ENCODE results near the gene SNX22.
A peak's percentile ranks its signal among the peaks of the same experiment; 100 is the strongest.
"Not testable (repeated sequence)": the region's sequence is repeated elsewhere in the genome, so short reads cannot be mapped to it uniquely, and the experiment has no call there.

Gene SNX22
- total RNA-seq = 0.30 to 1.1 (median 0.67) reads per million in 9 experiments

- Mint-ChIP-seq H3K27ac (no peak within 1 kb of the TSS), H3K36me3 (ENCODE audit: insufficient read depth) (peaks cover 39% of the 10 kb centered on the region), H3K4me3 (peak within 1 kb of the TSS; percentile 69 to 70), H3K4me1 (ENCODE audit: low read depth in 2 of 2) (peaks cover 20 to 27% of the 10 kb centered on the region in 2 donors), H3K27me3 (peaks cover 8 to 21% of the 10 kb centered on the region in 2 donors), H3K9me3 (no peaks in the 10 kb centered on the region)
- ATAC-seq (replicated peaks) = peak; percentile 35
- peak in 2 of 3 experiments; percentile 23 for DNase-seq
Measured at GRCh38 chr15:64151727-64152506, at the start of gene SNX22. Gene SNX22, plus strand, starts transcription at chr15:64151731. Its CDS starts 45 bp downstream, at chr15:64151776.

DNA sequence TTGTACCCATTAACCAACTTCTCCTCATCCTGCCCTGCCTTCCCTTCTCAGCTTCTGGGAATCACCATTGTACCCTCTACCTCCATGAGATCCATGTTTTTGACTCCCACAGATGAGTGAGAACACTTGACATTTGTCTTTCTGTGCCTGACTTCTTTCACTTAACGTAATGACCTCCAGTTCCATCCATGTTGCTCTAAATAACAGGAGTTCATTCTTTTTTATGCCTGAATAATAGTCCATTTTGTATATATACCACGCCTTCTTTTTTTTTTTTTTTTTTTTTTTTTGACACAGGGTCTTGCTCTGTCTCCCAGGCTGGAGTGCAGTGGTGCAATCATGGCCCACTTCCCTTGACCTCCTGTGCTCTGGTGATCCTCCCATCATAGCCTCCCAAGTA, 49.0 kb upstream of the SNX22 start:
- H3K9me3 Mint-ChIP-seq = no peaks in the 10 kb centered on the region
- DNase-seq = no peak
- no peak for ATAC-seq (replicated peaks)
- no peak overlapping the region for H3K27ac Mint-ChIP-seq
- H3K4me1 Mint-ChIP-seq (ENCODE audit: low read depth in 2 of 2) = peaks cover 19 to 48% of the 10 kb centered on the region in 2 donors
- peaks cover 12% of the 10 kb centered on the region for H3K36me3 Mint-ChIP-seq (ENCODE audit: insufficient read depth)
- no peak overlapping the region for H3K4me3 Mint-ChIP-seq
- H3K27me3 Mint-ChIP-seq = no peaks in the 10 kb centered on the region

DNA sequence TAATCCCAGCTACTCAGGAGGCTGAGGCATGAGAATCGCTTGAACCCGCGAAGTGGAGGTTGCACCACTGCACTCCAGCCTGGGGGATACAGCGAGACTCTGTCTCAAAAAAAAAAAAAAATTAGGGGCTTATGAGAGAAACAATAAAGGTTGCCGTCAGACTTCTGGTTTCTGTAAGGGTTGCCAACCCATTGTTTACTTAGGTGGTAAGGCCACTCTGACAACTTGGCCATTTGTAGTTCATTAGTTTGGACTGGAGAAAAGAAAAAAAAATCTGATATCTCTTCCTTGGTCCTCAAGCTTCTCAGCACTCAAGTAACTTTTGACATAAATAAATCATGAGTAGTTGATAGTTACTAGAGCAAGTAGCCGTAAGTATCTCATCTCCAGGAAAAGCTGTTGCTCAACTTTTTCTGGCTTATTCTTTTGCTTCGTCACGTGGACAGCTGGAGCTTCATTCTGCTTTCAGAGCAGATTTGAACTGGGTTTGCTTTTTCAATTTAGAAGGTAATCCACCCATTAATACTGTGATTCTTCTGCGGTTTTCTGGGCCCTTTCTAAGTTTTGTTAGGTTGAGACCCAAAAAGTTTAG, 46.3 kb upstream of the SNX22 start:
- ATAC-seq (replicated peaks) = no peak
- H3K27ac Mint-ChIP-seq = no peak overlapping the region

DNA sequence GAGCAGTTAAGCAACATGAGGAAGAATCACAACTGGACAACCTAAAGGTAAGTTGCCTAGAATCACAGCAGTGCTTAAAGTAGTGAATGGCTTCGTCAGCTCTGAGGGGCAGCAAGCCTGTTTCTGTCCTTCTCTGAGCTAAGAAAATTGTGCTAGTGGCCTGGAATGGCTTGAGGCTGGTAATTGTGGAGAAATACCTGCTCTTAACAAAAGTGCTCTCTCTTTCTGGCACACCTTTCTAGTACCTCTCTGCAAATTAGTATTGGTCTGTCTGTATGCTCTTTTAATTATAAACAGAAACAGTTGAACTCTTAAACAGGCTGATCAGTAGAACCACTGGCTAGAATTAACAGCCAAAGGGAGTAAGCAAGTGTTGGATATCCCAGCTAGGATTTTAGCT, 44.2 kb upstream of the SNX22 start:
- peaks cover 30 to 47% of the 10 kb centered on the region in 2 donors for H3K4me1 Mint-ChIP-seq (ENCODE audit: low read depth in 2 of 2)
- H3K36me3 Mint-ChIP-seq (ENCODE audit: insufficient read depth) = peaks cover 9% of the 10 kb centered on the region
- no peak for ATAC-seq (replicated peaks)
- no peaks in the 10 kb centered on the region for H3K9me3 Mint-ChIP-seq
- H3K27me3 Mint-ChIP-seq = no peaks in the 10 kb centered on the region
- H3K27ac Mint-ChIP-seq = peak overlapping the region; percentile 3 to 5
- DNase-seq = no peak
- H3K4me3 Mint-ChIP-seq = no peak overlapping the region

More for the DNA sequence above, 46.3 kb upstream of the SNX22 start:
- Mint-ChIP-seq H3K9me3 (no peaks in the 10 kb centered on the region), H3K27me3 (no peaks in the 10 kb centered on the region), H3K4me3 (no peak overlapping the region), H3K36me3 (ENCODE audit: insufficient read depth) (peaks cover 9% of the 10 kb centered on the region), H3K4me1 (ENCODE audit: low read depth in 2 of 2) (peaks cover 23 to 41% of the 10 kb centered on the region in 2 donors)
- no peak for DNase-seq

GRCh38 chr15:64110108-64110701, 41.3 kb upstream of the SNX22 start:
- not testable (repeated sequence) for H3K9me3 Mint-ChIP-seq; H3K27me3 Mint-ChIP-seq; ATAC-seq (replicated peaks); DNase-seq
- H3K4me1 Mint-ChIP-seq (ENCODE audit: low read depth in 2 of 2) = peaks cover 24 to 43% of the 10 kb centered on the region in 2 donors
- H3K27ac Mint-ChIP-seq = peak overlapping the region; percentile 5 to 34
- peaks cover 31% of the 10 kb centered on the region for H3K36me3 Mint-ChIP-seq (ENCODE audit: insufficient read depth)
- H3K4me3 Mint-ChIP-seq = peak overlapping the region in 1 of 2 donors; percentile 7

DNA sequence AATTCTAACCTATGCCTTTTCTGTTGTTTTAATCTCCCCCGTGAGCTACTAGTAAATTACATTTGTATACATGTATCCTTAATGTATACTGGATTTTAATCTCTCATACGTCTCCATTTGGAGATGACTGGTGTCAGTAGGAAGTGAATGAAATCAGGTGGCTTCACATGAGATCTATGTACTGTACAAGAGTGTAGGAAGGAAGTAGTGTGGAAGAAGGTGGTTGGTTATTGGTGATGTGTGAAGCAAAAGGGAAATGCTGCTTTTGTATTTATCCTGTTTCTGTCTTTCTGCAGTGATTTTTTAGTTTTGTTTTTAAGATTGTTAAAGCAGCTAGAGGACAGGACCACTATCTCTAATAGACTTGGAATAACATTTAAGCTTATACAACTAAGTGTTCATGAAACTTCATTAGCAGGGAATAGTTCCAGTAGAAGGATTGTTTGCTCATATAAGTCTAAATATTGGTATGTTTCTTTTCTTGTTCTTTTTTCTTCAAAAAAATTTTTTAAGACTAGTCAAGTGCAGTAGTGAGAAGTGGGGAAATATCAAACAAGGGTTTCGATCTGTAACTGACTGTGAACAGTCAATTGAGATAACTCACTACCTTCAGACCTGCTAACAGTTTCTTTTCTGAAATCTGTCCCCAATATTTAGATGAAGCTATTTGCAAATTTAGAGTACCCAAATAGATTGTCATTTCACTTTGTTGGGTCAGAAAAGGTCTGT, 40.4 kb upstream of the SNX22 start:
- peaks cover 39% of the 10 kb centered on the region for H3K36me3 Mint-ChIP-seq (ENCODE audit: insufficient read depth)
- ATAC-seq (replicated peaks) (peak; percentile 79), DNase-seq (no peak)
- peak overlapping the region; percentile 5 to 34 for H3K27ac Mint-ChIP-seq
- no peaks in the 10 kb centered on the region for H3K9me3 Mint-ChIP-seq
- H3K4me1 Mint-ChIP-seq (ENCODE audit: low read depth in 2 of 2) = peaks cover 24 to 43% of the 10 kb centered on the region in 2 donors
- H3K4me3 Mint-ChIP-seq = peak overlapping the region in 1 of 2 donors; percentile 7
- H3K27me3 Mint-ChIP-seq = no peaks in the 10 kb centered on the region

DNA sequence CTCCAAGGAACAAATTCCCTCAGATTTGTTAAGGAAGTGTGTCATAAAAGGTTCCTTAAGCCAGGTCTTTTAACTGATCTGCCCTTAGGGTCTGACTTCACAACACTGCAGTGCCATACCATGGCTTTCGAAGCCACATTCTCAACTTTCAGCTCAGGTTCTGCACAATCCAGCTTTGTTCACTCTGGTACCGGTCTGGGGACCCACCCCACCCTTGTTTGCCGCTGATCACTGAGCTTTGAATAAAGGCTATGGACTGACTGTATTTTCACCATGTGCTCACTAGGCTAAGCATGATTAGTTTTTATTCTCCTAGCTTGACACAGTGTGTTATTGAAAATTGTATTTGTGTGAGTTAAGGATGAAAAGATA, 39.9 kb upstream of the SNX22 start:
- no peaks in the 10 kb centered on the region for H3K9me3 Mint-ChIP-seq
- H3K27ac Mint-ChIP-seq = no peak overlapping the region
- no peak overlapping the region for H3K4me3 Mint-ChIP-seq
- H3K36me3 Mint-ChIP-seq (ENCODE audit: insufficient read depth) = peaks cover 42% of the 10 kb centered on the region
- ATAC-seq (replicated peaks) (no peak), DNase-seq (no peak)
- no peaks in the 10 kb centered on the region for H3K27me3 Mint-ChIP-seq
- peaks cover 19 to 40% of the 10 kb centered on the region in 2 donors for H3K4me1 Mint-ChIP-seq (ENCODE audit: low read depth in 2 of 2)

- Mint-ChIP-seq H3K4me3 (no peak overlapping the region), H3K9me3 (no peaks in the 10 kb centered on the region), H3K36me3 (ENCODE audit: insufficient read depth) (peaks cover 47% of the 10 kb centered on the region), H3K27ac (peak overlapping the region in 1 of 2 donors; percentile 42), H3K4me1 (ENCODE audit: low read depth in 2 of 2) (peaks cover 19 to 40% of the 10 kb centered on the region in 2 donors), H3K27me3 (no peaks in the 10 kb centered on the region)
- no peak for DNase-seq
- no peak for ATAC-seq (replicated peaks)
Measured at GRCh38 chr15:64112073-64112772, 39.3 kb upstream of the SNX22 start.

GRCh38 chr15:64112904-64113303, 38.6 kb upstream of the SNX22 start:
- H3K4me1 Mint-ChIP-seq (ENCODE audit: low read depth in 2 of 2) = peaks cover 19 to 40% of the 10 kb centered on the region in 2 donors
- no peaks in the 10 kb centered on the region for H3K9me3 Mint-ChIP-seq
- no peak for DNase-seq
- ATAC-seq (replicated peaks) = no peak
- peak overlapping the region in 1 of 2 donors; percentile 42 for H3K27ac Mint-ChIP-seq
- H3K27me3 Mint-ChIP-seq = no peaks in the 10 kb centered on the region
- H3K36me3 Mint-ChIP-seq (ENCODE audit: insufficient read depth) = peaks cover 54% of the 10 kb centered on the region
- H3K4me3 Mint-ChIP-seq = no peak overlapping the region

GRCh38 chr15:64117759-64118487, 33.6 kb upstream of the SNX22 start:
- Mint-ChIP-seq H3K4me3 (no peak overlapping the region), H3K4me1 (ENCODE audit: low read depth in 2 of 2) (peaks cover 3 to 8% of the 10 kb centered on the region in 2 donors), H3K27me3 (no peaks in the 10 kb centered on the region), H3K36me3 (ENCODE audit: insufficient read depth) (peaks cover 94% of the 10 kb centered on the region), H3K9me3 (no peaks in the 10 kb centered on the region), H3K27ac (peak overlapping the region in 1 of 2 donors; percentile 47)
- no peak for ATAC-seq (replicated peaks)
- no peak for DNase-seq

DNA sequence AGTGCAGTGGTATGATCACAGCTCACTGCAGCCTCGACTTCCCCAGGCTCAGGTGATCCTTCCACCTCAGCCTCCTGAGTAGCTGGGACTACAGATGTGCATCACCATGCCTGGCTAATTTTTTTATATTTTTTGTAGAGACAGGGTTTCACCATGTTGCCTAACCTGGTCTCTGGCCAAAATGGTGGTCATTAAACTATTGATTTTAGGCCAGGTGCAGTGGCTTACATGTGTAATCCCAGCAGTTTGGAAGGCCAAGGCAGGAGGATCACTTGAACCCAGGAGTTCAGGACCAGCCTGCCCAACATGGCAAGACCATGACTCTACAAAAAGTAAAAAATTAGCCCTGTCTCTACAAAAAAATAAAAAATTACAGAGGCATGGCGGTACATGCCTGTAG, 31.2 kb upstream of the SNX22 start:
- H3K4me1 Mint-ChIP-seq (ENCODE audit: low read depth in 2 of 2); H3K9me3 Mint-ChIP-seq; H3K27me3 Mint-ChIP-seq; ATAC-seq (replicated peaks); DNase-seq; H3K27ac Mint-ChIP-seq; H3K4me3 Mint-ChIP-seq: not testable (repeated sequence)
- peaks cover 85% of the 10 kb centered on the region for H3K36me3 Mint-ChIP-seq (ENCODE audit: insufficient read depth)

DNA sequence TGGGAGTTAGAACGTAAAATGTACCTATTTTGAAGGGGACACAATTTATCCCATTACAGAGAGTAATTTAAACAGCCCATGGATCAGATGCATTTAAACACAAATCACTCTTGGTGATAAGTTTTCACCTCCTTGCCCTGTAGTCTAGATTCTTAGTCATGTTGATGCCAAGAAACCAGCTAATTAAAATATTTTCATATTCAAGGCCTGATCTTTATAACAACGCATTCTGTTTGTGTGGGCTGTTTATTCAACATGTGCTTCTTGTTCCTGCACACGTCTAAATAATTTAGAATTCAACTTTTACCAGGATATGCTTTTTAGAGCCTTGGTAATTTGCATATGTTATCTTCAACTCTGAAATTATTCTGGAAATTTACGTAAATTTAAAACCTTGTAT, 29.9 kb upstream of the SNX22 start:
- no peak for ATAC-seq (replicated peaks)
- Mint-ChIP-seq H3K9me3 (no peaks in the 10 kb centered on the region), H3K4me3 (no peak overlapping the region), H3K27me3 (no peaks in the 10 kb centered on the region), H3K36me3 (ENCODE audit: insufficient read depth) (peaks cover 83% of the 10 kb centered on the region), H3K27ac (no peak overlapping the region), H3K4me1 (ENCODE audit: low read depth in 2 of 2) (peaks cover 3 to 6% of the 10 kb centered on the region in 2 donors)
- no peak for DNase-seq

Data from effector memory CD8-positive, alpha-beta T cell (primary cell).